HG03565 (cell line): ENCODE measurements around the gene PTPRB.

ENCODE experiments used
- ATAC-seq: cut with Tn5 transposase; IDR thresholded peaks from one replicate; pipeline ENCODE4 v1.9.1; 2021; ENCODE audit warnings: mild to moderate bottlenecking, moderate library complexity; ENCODE audit not compliant: unreplicated experiment

PTPRB gene

GRCh38 chr12:70644861-70645260, 7.6 kb upstream of the PTPRB start:
- no peak for ATAC-seq

GRCh38 chr12:70643939-70644338, 6.7 kb upstream of the PTPRB start:
- ATAC-seq = no peak

- ATAC-seq = no peak
Measured at GRCh38 chr12:70641691-70642090, 4.5 kb upstream of the PTPRB start.

GRCh38 chr12:70640901-70641300, 3.7 kb upstream of the PTPRB start:
- ATAC-seq = no peak

- ATAC-seq = no peak
Measured at GRCh38 chr12:70639535-70639934, 2.3 kb upstream of the PTPRB start.

- ATAC-seq = no peak
Measured at GRCh38 chr12:70638639-70639360, 1.6 kb upstream of the PTPRB start.

GRCh38 chr12:70635755-70636154, 1.5 kb downstream of the PTPRB start:
- ATAC-seq = no peak

- ATAC-seq = no peak
Measured at GRCh38 chr12:70628701-70629480, 8.3 kb downstream of the PTPRB start.

- ATAC-seq = no peak
Measured at GRCh38 chr12:70627677-70628076, 9.6 kb downstream of the PTPRB start.

- no peak for ATAC-seq
Measured at GRCh38 chr12:70626180-70626579, 11.0 kb downstream of the PTPRB start.

GRCh38 chr12:70619471-70620152, 17.6 kb downstream of the PTPRB start:
- no peak for ATAC-seq

GRCh38 chr12:70618371-70618770, 18.9 kb downstream of the PTPRB start:
- ATAC-seq = no peak

GRCh38 chr12:70617450-70617849, 19.8 kb downstream of the PTPRB start:
- no peak for ATAC-seq

GRCh38 chr12:70615174-70615866, 21.9 kb downstream of the PTPRB start:
- ATAC-seq = no peak

- no peak for ATAC-seq
Measured at GRCh38 chr12:70609739-70610491, 27.3 kb downstream of the PTPRB start.

GRCh38 chr12:70609203-70609602, 28.0 kb downstream of the PTPRB start:
- ATAC-seq = no peak

- no peak for ATAC-seq
Measured at GRCh38 chr12:70608184-70608583, 29.0 kb downstream of the PTPRB start.

GRCh38 chr12:70607107-70607506, 30.1 kb downstream of the PTPRB start:
- ATAC-seq = no peak

GRCh38 chr12:70605976-70606375, 31.3 kb downstream of the PTPRB start:
- no peak for ATAC-seq

GRCh38 chr12:70604662-70605061, 32.6 kb downstream of the PTPRB start:
- no peak for ATAC-seq
